GM19035 (cell line): Measurements from ENCODE around the gene AOPEP.
"Not testable (repeated sequence)": the region's sequence is repeated elsewhere in the genome, so short reads cannot be mapped to it uniquely, and the experiment has no call there.

ENCODE experiments used
- ATAC-seq: cut with Tn5 transposase; IDR thresholded peaks from one replicate; pipeline ENCODE4 v1.9.1; 2021; ENCODE audit not compliant: unreplicated experiment

Gene AOPEP

DNA sequence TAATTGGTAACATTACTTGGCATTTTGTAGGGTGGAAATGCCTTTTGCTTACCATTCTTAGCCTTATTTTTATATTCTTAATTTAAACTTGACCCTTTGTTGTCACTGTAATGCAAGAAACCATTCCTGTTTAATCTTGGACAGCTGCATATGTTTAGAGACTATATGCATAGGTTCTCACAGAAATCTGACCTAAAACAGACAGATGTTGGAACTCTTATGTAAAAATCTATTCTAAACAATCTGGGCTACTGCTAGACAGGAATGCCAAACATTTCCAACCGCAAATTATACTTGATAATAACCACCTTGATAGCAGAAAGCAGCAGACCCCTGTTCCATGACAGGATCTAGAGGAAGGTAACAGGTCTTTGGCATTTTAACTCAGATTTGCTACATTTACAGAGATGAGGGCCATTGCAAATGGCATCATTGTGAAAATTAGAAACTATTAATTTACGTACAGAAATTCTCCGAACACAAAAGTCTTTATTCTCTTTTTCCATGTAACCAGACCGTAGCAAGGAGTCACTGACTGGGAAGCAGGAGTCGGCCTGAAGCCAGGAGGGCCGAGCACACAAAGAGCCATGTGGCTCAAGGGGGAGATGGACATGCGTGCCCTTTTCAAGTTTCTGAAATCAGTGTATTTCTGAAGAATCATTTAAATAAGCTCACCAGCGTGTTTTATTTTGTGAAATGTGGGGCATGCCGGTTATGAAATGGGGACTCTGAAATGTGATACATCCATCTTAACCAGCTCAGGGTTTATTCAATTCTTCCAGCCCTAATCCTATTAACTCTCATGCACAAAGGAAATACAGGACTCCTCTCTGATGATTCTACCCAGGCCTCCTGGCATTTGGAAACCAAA lies 139.3 kb downstream of the AOPEP start:
- ATAC-seq: no peak

- no peak for ATAC-seq
Observed at GRCh38 chr9:94866770-94867169, 140.3 kb downstream of the AOPEP start.

GRCh38 chr9:94867281-94867841 lies 140.9 kb downstream of the AOPEP start:
- no peak for ATAC-seq

DNA sequence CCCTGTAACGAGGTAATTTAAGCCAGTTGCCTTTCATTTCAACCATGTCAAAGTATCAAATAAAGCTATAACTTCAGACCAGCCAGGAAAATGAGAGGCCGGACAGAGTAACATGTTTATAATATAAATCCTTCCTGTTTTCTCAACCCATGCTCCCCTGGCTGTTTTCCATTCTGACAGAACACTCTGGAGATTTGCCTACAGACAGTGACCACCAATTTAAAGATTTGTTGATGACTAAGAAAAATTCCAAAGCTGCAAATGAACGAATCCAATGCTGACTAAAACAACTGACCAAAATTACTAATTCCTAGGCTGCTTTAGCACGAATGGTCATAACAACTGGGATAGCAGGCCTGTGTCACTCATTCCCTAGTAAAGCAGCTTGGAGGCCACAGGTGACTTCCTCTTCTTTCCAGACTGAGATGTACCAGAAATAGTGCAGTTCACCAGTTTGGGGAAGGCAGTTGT lies 141.4 kb downstream of the AOPEP start:
- ATAC-seq: no peak

- ATAC-seq: no peak
Observed at GRCh38 chr9:94868464-94868863, 142.0 kb downstream of the AOPEP start.

GRCh38 chr9:94869415-94869843 lies 142.9 kb downstream of the AOPEP start:
- ATAC-seq: no peak

DNA sequence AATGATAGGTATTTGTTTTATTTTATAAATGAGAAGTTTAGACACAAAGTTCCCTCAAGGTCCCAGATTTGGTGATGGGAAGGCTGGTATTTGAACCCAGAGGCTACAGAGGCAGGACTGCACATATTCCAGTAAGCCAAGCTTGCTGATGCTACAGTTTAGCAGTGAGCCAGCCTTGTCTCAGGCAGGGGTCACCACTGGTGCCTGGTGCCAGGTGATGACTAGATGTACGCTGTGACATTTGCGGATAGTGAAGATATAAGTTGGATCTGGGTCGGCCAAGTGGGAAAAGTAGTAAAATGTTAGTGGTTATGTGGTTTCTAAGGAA lies 143.9 kb downstream of the AOPEP start:
- ATAC-seq: no peak

- no peak for ATAC-seq
Observed at GRCh38 chr9:94870793-94871558, 144.5 kb downstream of the AOPEP start.

- ATAC-seq: no peak
Observed at GRCh38 chr9:94872083-94872833, 145.8 kb downstream of the AOPEP start.

GRCh38 chr9:94872891-94873511 lies 146.5 kb downstream of the AOPEP start:
- ATAC-seq: no peak

DNA sequence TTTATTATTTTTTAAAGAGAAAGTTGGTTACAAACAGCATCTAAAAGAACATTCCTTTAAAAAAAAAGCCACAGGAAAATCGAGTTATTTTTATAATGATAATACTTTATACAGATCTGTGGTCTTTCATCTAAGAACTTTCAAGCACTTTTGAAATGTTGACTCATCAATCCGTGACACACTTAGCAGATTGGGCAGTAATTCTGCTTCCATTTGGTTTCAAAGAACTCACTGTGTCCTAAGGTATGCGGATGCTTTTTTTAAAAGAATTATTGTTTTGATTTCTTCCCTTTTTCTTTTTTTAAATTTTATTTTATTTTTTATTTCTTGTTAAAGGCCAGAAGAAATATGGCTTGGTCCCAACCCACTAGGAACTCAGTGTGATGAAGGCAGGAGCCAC lies 147.8 kb downstream of the AOPEP start:
- no peak for ATAC-seq

GRCh38 chr9:94875300-94876020 lies 149.0 kb downstream of the AOPEP start:
- no peak for ATAC-seq

GRCh38 chr9:94878804-94879203 lies 152.3 kb downstream of the AOPEP start:
- ATAC-seq: not testable (repeated sequence)

DNA sequence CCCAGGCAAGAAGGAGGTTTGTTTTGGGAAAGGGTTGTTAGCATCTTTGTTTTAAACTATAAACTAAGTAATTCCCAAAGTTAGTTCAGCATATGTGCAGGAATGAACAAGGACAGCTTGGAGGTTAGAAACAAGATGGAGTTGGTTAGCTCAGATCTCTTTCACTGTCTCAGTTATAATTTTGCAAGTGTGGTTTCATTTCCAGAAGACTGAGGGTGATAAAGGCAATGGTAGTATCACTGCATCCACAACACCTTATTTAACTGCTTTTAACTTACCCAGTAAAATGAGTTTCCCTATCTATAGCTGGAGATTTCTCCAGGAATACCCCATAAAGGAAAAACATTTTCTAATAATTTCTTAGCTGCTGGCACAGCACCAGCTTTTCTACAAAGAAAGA lies 152.7 kb downstream of the AOPEP start:
- no peak for ATAC-seq

DNA sequence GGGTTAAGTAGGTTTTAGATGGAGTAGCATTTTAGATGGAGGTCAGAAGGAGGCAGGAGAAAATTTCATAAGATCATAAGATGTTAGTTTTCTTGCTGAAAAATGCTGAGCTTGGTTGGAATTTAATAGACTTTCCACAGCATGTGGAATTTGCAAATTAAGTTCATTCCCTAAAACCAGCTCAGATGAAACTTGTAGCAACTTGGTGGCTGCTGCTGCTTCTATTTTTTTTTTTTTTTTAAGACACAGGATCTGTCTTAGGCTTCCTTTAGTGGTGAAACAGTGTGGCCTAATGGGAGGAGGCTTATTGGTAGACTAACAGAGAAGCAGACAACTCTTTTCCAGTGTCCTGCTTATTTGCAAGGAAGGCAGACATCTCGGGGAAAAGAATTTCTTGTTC lies 154.5 kb downstream of the AOPEP start:
- ATAC-seq: no peak

- no peak for ATAC-seq
Observed at GRCh38 chr9:94881454-94881853, 155.0 kb downstream of the AOPEP start.

DNA sequence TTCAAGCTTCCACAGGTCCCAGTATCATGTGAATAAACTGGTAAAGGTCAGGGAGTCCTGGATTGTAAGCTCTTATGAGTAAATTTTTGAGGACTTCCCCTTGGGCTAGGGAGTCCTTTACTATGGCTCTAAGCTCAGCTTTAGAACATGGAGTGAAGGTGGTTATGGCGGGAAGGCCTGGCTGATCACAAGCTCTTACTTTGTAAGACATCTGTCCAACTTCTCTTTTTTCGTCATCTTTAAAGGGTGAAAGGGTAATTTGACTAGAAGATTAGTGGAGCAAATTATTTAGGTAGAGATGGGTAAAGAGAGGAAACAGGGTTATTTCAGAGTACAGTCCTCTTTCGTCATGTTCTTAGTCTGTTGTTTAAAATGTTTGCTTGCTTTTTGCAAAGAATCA lies 155.4 kb downstream of the AOPEP start:
- no peak for ATAC-seq

DNA sequence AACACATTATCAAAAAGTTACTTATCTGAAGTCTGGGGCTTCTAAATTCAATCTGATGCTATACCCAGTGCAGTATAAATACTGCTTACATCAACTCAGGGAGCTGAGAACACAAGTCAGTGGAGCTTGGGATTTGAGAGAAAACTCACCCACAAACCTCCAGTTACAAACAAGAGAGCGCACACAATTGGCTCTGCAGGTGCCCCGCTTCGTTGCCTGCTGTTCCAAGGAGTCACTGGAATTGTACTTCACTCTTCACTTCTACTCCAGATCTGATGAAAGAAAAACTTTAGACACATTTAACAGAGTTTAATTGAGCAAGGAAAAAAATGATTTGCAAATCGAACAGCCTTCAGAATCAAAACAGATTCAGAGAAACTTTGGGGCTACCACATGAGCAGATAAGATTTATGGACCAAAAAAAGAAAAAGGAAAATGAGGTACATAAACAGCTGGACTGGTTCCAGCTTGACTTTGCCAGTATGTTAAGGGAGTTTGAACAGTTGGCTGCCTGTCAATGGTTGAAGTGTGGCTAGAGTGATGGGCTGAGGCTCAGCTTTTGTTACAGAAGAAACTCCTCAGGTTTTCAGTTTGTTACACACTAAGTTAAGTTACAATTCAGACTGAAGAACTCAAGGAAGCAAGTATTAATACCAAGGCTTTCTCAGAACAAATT lies 156.6 kb downstream of the AOPEP start:
- no peak for ATAC-seq

DNA sequence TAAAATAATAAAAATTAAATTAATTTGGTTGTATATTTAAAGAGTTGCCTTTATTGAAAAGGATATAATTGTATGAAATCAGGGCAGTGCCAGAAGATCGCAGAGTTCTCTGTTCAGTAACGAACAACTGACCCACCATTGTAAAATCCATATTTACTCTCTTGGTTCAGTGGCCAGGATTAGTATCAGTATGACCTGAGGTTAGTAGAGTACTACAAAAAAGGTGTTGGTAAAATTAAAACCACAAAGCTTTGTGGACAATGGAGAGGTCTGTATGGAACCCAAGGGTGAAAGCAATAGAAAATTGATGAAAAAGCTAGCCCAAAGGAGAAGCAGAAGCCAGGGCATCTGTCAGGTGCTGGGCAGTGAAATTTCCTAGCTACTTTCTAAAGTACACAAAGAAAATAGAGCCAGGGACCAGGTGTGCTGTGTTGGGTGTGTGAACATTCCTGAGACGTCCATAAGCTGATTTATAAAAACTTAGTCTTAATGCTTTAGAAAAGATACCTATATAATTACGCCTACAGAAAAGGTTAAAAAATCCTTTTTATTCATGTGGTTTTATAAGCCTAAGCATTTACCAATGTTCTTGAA lies 159.5 kb downstream of the AOPEP start:
- no peak for ATAC-seq
